Occipital lobe (tissue), 2 donors: Measurements from ENCODE around the gene HCRT. TPM values are rescaled to one million over a fixed set of nuclear protein-coding genes. Genes with fewer than 3 reads are reported as not detected.
"Not testable (repeated sequence)": the region's sequence is repeated elsewhere in the genome, so short reads cannot be mapped to it uniquely, and the experiment has no call there.

Experiments
- DNase-seq: peaks from one replicate; lab custom pipeline; 2025; lab: John Stamatoyannopoulos, UW
- total RNA-seq: library from RNA; depleted of rRNA; stranded (reverse); fragments of >200 nt; gene quantifications from one replicate; pipeline ENCODE4 v1.2.3, GENCODE V29; 2014

The HCRT gene
- total RNA-seq, 1 donor from 2014 or later: not detected

DNA sequence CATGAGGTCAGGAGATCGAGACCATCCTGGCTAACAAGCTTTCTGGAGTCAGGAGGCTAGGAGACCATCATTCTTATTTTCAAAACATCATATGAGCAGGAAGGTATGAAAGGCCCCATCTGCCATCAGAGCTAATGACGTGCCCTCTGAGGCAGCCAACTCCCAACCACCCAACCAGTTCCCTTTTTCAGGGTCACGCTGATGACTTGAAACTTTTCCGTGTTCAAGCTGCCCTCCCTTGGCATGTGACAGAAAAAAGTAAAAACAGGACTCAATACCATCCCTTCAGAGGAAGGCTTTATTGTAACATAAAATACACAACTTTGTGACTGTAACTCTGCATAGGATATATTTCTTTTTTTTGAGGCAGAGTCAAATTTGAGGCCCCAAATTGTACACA lies 13.6 kb upstream of the HCRT start:
- DNase-seq: no peak

DNA sequence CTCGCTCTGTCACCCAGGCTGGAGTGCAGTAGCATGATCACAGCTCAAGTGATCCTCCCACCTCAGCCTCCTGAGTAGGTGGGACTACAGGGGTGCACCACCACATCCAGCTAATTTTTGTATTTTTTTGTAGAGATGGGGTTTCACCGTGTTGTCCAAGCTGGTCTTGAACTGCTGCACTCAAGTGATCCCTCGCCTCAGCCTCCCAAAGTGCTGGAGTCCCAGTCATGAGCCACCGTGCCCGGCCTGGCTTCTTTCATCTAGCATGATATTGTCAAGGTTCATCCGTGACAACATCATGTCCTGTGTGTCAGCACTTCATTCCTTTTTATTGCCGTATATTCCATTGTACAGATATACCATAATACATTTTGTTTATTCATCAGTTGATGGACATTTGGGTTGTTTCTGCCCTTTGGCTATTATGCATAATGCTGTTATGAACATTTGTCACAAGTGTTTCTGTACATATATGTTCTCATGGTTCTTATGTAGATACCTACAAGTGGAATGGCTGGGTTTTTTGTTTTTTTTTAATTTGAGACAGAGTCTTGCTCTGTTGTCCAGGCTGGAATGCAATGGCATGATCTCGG lies 12.4 kb upstream of the HCRT start:
- no peak for DNase-seq

DNA sequence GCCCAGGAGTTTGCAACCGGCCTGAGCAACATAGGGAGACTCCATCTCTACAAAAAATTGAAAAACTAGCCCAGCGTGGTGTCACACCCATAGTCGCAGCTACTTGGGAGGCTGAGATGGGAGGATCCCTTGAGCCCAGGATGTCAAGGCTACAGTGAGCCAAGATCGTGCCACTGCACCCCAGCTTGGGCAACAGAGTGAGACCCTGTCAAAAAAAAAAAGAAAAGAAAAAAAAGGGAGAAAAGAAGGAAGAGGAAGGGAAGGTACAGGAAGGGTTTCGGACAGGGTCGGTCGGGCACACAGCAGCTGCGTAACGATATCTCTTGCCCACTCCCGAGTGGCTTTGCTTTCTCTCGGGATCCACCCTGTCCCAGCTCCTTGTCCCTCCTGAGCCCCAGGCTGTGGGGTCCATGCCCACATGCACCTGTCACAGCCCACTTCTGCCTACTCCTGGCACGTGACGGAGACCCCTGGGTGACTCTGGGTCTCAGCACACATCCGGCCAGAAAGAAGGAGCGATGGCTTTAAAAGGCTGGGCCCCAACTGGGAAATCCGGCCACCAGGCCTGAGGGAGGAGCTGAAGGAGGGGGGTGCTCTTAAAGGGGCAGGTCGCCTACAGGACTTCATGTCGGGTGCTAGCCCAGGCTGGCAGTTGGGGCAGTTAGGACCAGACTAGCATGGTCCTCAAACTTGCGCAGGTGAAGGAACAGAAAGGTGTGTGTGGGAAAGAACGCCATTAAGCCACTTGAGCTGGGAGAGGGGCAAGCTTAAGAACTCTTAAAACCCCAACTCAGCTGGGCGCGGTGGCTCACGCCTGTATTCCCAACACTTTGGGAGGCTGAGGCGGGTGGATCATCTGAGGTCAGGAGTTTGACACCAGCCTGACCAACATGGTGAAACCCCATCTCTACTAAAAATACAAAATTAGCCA lies 9.0 kb upstream of the HCRT start, which contains the start of gene GHDC:
Gene GHDC (minus strand): TSS at position 526 of the 931 bp plus-strand sequence. CDS start 913 bp downstream, outside the sequence.
- DNase-seq: peak; percentile 80

DNA sequence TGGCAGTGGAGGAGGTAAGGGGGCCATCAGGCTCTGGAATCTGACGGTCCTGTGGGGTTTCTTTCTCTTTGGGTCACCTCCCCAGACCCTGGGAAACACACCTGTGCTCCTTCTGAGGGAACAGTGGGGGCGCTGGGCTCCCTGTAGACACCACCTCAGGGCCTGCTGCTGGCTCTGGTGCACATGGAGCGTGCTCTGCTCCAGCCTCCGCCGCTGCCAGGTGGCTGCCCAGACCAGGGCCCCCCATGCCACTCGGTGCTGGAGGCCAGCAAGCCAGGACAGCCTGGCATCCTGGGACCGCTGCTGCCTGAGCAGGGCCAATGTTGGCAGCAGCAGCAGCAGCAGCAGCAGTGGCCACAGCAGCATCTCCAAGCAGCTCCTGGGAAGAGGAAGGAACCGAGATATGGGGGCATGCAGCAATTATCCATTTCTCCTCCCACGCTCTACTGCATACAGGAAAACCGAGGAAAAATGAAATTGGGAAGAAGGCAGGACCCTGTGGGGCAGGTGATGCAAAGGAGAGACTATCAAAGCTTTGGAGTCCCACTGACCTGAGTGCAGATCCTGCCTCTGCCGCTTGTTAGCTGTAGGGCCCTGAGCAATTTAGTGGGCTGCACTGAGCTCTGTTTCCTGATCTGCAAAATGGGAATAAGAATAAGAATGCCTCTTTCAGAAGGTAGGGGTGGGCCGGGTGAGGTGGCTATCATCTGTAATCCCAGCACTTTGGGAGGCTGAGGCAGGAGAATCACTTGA lies 8.1 kb upstream of the HCRT start:
- DNase-seq: no peak

DNA sequence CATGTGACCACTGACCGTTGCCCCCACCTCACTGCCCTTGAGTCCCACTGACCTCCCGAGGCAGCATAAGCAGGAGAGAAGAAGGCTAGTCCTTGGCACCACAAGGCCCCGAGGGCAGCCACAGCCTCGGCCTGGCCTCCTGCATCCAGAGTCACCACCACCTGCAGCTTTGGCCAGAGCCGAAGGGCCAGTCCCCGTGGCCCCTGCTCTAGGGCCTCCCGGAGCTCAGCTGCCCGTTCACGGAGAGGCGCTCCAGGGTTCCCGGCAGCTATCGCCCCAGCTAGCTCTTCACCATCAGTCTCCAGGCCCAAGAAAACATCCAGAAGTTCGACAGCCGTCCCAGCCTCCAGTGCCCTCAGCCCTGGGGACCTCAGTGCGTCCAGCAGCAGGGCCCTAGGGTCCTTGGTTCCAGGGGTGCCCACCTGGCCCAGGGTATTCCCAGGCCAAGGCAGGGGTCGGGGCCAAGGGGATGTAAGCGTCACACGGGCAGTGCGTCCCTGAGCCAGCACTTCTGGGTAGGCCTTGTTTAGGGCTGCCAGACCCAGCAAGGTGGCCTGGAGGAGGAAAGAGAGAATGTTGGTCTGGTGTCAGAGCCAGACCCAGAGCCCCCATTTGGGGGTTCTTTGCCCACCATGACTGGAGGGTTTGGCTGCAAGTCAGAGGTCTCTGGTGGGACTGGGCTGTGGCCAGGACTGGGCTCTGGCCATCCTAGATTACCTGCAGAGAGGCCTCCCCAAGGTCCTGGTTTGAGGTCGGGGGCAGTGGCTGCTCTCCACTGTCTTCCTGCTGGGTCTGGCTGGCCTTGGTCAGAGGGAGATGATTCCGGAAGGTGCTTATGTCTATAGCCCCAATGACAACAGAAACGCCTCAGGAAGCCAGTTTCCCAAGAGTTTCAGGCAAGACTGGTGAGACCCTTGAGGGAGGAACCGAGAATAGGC lies 7.2 kb upstream of the HCRT start:
- DNase-seq: no peak

DNA sequence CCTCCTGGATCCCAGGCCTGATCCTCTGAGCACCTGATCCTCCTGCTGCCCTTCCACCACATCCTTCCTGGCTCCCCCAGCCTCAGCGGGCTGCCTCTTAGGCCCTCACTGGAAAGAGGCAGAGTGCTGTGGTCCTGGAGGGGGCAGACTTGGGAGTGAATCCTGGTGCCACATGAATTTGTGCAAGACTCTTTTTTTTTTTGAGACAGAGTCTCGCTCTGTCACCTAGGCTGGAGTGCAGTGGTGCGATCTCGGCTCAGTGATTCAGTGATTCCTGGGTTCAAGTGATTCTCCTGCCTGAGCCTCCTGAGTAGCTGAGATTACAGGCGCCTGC lies 6.0 kb upstream of the HCRT start:
- no peak for DNase-seq

DNA sequence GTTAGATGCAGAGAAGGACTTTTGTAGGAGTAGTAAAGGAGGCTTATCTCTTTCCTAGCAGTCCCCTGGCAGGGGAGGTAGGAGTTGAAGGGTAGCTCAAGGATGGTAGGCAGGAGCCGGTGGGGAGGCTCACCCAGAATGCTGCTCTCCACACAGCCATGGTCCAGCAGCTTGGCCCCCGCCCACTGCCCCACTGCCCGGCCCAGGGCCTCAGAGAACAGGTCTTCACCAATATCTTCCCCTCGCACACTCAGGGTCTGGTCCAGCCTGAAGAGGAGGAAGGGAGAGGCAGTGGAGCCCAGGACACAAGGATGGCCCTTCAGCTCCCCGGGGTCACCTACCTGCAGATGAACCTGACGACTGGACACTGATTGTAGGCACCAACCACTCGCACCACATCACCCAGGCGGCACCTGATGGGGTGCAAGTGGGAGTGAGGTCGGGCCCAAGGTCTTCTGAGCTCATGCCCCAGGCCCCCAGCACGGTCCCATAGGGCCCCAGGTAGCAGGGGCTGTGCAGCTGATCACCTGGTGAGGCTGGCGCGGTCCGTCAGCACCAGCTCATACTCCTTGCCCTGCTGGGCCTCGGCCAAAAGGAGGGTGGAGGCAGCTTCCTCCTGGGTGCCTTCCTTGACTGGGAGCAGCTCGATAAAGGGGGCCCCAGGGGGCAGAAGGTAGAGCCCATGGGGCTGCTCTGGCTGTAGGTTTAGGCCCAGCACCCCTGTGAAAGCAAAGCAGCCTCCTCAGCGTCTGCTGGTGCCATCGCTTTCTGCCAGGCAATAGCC lies 5.4 kb upstream of the HCRT start:
- no peak for DNase-seq

DNA sequence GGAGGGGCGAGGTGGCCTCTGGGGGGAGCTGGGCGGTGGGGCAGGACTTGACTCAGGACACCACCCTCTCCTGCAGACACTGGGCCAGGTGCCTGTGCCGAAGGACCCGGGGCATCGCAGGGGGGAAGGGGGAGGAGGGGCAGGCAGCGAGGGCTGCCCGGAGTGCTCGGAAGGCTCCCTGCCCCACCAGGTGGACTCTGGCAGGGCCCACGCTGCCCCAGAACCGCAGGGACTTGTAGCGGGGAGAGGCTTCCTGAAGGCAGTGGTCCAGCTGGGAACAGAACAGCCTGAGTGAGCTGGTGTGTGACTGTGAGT lies 4.4 kb upstream of the HCRT start:
- no peak for DNase-seq

DNA sequence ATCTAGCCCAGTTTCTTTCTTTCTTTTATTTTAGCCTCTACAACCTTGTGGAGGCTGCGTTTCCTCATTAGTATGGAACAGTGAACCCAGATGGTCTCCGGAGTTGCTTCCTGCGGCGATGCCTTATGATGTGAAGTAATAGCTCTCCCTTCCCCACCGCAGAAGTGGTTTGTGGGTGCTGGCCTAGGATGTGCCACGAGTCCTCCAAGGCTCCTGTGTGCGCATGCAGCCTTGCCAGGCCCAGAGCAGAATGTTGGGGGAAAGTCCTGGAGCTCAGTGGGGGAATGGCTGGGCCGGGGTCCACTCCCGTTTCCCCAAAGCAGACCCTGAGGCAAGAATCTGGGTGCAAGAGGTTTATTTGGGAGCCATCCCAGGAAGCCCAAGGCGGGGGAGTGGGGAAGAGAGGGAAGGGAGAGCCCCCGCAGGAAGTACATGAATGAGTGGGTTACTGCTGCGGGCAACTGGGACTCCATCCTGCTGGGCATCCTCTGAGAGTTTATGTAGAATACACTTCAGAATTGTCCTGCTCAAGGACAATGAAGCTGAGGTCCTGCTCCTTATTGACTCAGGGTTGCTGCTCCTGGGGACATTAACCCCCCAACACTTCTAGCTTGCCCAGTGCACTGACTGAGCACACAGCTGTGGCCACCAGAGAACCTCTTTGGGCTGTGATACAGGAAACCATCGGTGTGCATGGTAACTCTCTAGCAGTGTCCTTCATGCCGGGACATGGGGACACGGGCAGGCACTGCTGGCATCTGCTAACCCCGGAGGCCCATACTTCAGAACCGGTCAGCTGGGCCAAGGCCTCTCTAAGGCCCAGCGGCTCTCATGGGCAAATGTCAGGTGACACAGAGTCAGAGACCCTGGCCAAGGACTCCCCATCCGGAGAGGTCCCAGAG lies 3.7 kb upstream of the HCRT start:
- DNase-seq: no peak

DNA sequence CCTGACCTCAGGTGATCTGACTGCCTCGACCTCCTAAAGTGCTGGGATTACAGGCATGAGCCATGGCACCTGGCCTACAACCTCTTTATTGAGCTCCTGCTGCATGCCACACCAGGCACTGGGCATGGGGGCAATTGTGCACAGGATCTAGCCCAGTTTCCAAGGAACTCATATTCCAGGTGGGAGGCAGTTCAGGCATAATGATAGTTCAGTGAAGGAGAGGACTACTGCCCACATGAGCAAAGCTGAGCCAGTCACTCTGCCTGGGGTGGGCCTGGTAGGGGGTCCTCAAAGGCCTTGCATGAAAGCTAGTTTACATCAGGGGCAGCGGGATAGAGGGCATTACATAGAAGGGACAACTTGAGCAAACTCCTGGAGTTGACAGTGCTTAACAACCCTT lies 2.6 kb upstream of the HCRT start:
- no peak for DNase-seq

DNA sequence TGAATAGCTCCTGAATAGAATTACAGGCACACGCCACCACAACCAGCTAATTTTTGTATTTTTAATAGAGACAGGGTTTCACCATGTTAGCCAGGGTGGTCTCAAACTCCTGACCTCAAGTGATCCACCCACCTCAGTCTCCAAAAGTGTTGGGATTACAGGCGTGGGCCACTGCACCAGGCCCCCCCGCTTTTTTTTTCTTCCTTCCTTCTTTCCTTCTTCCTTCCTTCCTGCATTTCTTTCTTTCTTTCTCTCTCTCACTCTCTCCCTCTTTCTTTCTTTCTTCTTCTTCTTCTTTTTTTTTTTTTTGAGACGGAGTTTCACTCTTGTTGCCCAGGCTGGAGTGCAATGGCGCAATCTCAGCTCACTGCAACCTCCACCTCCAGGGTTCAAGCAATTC lies 939 bp upstream of the HCRT start:
- DNase-seq: not testable (repeated sequence)

DNA sequence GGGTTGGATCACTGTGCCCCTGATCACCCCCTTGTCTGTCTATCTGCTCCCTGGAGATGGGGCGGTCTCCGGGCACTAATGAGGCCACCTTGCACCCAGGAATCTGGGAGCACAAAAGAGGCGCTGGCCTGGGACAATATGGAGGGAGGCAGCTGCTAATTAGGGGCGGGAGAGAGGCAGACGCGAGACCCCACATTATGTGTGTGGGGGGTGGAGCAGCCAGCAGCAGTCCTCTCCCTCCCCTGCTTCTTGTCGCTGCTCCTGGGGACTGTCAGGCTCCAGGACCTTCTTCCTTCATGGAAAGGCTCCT lies 324 bp upstream of the HCRT start:
- DNase-seq: no peak

DNA sequence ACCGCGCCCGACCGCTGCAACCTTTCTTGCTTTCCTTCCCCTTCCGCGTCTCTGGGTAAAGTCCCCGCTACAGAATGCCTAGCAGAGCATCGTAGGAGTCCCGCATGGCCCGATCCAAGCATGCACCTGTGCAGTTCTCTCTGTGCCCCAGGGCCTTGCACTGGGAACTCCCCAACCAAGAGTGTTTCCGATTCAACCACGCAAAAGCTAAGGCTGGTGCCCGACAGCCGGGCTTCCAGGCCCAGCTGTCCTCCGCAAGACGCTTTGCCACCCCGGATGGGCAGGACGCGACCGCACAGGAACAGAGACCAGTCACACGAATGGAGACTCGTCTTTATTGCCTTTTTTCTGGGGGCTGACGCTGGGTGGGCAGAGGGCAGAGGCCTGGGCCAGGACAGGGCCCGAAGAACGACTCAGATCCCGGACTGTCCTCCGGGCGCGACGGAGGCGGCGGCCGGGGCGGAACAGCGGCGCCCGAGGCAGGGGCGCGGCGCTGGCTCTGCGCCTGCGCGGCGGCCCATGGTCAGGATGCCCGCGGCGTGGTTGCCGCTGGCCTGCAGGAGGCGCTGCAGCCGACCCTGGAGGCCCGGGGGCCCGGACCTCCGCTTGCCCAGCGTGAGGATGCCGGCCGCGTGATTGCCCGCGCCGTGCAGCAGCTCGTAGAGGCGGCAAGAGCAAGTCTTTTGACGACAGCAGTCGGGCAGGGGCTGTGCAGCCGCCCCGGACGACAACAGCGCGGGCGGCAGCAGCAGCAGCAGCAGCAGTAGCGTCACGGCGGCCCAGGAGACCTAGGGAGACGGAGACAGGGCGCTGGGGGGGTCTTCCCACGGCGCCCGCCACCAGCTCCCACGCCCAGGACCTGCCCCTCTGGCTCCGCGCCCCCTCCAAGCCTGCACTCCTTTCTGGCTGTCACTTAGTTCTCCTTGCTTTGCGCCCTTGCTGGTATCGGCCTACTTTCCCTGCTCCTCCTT lies 1.2 kb downstream of the HCRT start:
- DNase-seq: peak; percentile 68

DNA sequence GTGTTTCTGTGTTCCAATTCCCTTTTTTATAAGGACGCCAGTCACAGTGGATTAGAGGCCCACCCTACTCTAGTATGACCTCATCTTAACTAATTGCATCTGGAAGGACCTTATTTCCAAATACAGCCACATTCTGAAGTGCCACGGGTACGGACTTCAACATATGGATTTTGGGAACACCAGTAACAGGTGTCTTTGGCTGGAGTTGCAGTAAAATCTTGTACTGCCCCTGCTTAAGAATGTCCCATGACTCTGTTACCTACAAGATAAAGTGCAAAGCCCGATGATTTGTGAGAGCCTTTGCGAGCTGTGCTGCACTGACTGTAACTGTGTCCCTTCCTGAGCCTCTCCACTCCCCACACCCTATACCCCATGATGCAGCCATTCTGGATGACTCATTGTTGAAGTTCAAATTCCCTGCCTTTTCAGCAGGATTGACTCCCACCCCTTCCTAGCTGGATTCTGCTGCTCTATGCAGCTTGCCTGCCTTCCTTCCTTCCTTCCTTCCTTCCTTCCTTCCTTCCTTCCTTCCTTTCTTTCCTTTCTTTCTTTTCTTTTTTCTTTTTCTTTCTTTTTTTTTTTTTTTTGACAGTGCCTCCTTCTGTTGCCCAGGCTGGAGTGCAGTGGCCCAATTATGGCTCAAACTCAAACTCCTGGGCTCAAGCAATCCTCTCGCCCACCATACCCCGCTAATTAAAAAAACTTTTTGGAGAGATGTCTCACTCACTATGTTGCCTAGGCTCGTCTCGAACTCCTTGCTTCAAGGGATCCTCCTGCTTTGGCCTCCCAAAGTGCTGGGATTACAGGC lies 2.1 kb downstream of the HCRT start:
- no peak for DNase-seq

DNA sequence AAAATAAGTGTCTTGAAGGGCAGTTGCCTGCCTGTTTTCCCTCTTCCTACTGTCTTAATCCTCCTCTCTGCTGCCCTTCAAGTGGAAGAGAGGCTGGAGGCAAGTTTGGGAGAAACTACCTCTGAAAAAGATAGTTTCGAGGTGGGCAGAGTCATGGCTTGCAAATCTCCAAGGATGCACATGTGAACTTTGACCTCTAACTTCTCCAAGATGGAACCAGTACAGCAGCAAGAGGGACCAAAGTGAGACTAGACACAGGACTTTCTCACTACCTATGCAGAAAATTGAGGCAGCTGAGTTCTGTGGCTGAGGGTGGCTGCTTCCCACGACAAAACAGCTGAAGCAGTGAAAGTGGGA lies 3.4 kb downstream of the HCRT start:
- no peak for DNase-seq

DNA sequence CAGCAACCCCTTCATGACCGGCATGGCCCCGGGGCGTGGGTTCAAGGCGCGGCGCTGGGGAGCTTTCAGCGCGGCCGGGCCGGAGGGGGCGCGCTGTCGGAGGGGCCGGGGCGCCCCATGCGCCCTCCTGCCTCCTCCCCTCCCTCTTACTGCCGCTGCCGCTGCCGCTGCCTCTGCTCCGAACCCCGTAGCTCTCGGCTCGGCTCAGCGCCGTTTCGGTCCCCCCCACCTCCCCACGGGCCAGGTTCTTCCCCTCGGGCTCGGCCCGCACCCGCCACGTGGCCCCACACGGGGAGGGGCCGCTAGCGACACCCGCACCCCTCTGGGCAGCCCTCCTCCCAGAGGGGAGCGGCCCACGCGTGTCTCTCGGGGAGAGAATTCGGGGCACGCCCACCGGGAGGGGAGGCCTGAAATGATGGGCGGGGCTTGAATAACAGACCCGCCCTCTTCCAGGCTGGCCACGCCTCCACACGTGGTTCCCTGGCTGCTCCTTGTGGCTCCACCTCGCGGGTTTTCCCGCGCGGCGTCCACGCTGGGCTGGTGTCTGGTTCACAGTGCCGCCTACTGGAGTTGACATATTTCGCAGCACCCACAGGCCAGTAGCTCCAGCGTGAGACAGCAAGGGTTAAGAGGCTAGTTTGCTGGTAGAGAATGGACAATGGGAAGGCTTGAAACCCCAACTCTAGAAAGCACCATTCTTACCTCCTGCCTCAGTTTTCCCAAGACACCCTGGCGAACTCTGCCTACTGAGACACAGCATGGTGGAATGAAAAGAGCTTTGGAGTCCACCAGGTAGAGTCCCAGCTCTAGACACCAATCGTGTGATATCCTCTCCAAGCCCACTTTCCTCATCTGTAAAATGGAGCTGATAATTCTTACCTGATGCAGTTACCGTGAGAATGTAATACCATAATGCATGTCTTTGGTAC lies 4.1 kb downstream of the HCRT start, which contains the start of gene KCNH4:
Gene KCNH4 (minus strand): TSS at position 221 of the 929 bp plus-strand sequence. CDS start 197 bp downstream, at position 24.
- DNase-seq: peak; percentile 84
